HepG2 (cell line): Measurements from ENCODE around the gene CCDC73. TPM values are rescaled to one million over a fixed set of nuclear protein-coding genes. Genes with fewer than 3 reads are reported as not detected.
A peak's percentile ranks its signal among the peaks of the same experiment; 100 is the strongest.

Experiments
- ATF1 ChIP-seq: IDR thresholded peaks from 2 replicates; pipeline ENCODE4 v1.6.1; 2016; ENCODE audit warnings: mild to moderate bottlenecking, control low read depth
- FIP1L1 ChIP-seq: fragments of 200-400 bp; formaldehyde crosslinking; IDR thresholded peaks from 2 replicates; pipeline ENCODE4 v1.6.1; 2018; ENCODE audit warnings: low read depth, mild to moderate bottlenecking, low read length, moderate library complexity, borderline replicate concordance; ENCODE audit not compliant: insufficient read depth
- FOXO1 ChIP-seq: sonication (generic); formaldehyde crosslinking; IDR thresholded peaks from 2 replicates; pipeline ENCODE4 v1.4.0; 2020; ENCODE audit warnings: missing genetic modification reagents
- MIXL1 ChIP-seq: IDR thresholded peaks from 2 replicates; pipeline ENCODE4 v1.6.1; 2016
- MLLT10 ChIP-seq: sonication (generic); formaldehyde crosslinking; IDR thresholded peaks from 2 replicates; pipeline ENCODE4 v1.4.0; 2020; ENCODE audit warnings: missing genetic modification reagents
- NAIF1 ChIP-seq: sonication (generic); formaldehyde crosslinking; IDR thresholded peaks from 2 replicates; pipeline ENCODE4 v1.5.0; 2020; ENCODE audit warnings: mild to moderate bottlenecking, missing genetic modification reagents, borderline replicate concordance
- RFX3 ChIP-seq: IDR thresholded peaks from 2 replicates; pipeline ENCODE4 v1.6.1; 2016; ENCODE audit warnings: missing biosample characterization, missing genetic modification reagents
- SNAPC2 ChIP-seq: sonication (generic); formaldehyde crosslinking; IDR thresholded peaks from 2 replicates; pipeline ENCODE4 v1.8.1; 2022; ENCODE audit warnings: mild to moderate bottlenecking, missing genetic modification reagents
- THAP11 ChIP-seq: IDR thresholded peaks from 2 replicates; pipeline ENCODE4 v1.6.1; 2016; ENCODE audit warnings: missing biosample characterization, missing genetic modification reagents
- ZNF556 ChIP-seq: sonication (generic); formaldehyde crosslinking; IDR thresholded peaks from 2 replicates; pipeline ENCODE4 v1.4.0; 2020; ENCODE audit warnings: mild to moderate bottlenecking, missing genetic modification reagents, borderline replicate concordance
- ZNF776 ChIP-seq: sonication (generic); formaldehyde crosslinking; IDR thresholded peaks from 2 replicates; pipeline ENCODE4 v1.4.0; 2020; ENCODE audit warnings: mild to moderate bottlenecking, missing genetic modification reagents
- ZNF878 ChIP-seq: sonication (generic); formaldehyde crosslinking; IDR thresholded peaks from 2 replicates; pipeline ENCODE4 v1.8.1; 2023; ENCODE audit warnings: mild to moderate bottlenecking, missing genetic modification reagents, moderate library complexity
- polyA plus RNA-seq, 8 experiments: library from polyadenylated mRNA; depleted of rRNA in 3 of 8; stranded (reverse) in 7 of 8; unstranded in 1 of 8; fragments of >200 nt; fragmentation: Illumina TruSeq in 4 of 8; extraction: Trizol in 4 of 8; gene quantifications; 2 replicates each; pipeline versions ENCODE4 v1.2.1 to v1.2.3, GENCODE V29; 2011 to 2016; ENCODE audit warnings: low read depth in 4 of 8, missing spikeins in 1 of 8, mixed read lengths in 1 of 8; ENCODE audit not compliant: insufficient read depth in 1 of 8
- total RNA-seq, 5 experiments: library from RNA; depleted of rRNA; stranded (reverse); fragments of >200 nt; fragmentation: Illumina TruSeq; extraction: Trizol; gene quantifications; 2 replicates each; pipeline ENCODE4 v1.2.3, GENCODE V29; 2016; ENCODE audit warnings: low read depth in 1 of 5
- TF ChIP-seq, protein P1 (sequence below): sonication (generic); formaldehyde crosslinking; IDR thresholded peaks from 2 replicates; pipeline ENCODE4 v1.5.0; 2020; ENCODE audit warnings: mild to moderate bottlenecking, missing genetic modification reagents
- TF ChIP-seq, protein P2 (sequence below), 2 experiments: sonication (generic) in 1 of 2; formaldehyde crosslinking in 1 of 2; IDR thresholded peaks; 2 replicates each; pipeline versions ENCODE4 v1.4.0 to v1.6.1; 2016 to 2020; ENCODE audit warnings: borderline replicate concordance in 1 of 2, low read depth in 1 of 2, mild to moderate bottlenecking in 1 of 2, missing genetic modification reagents in 1 of 2
- TF ChIP-seq, protein P3 (sequence below): sonication (generic); formaldehyde crosslinking; IDR thresholded peaks from 2 replicates; pipeline ENCODE4 v1.4.0; 2020; ENCODE audit warnings: missing genetic modification reagents
- TF ChIP-seq, protein P4 (sequence below): sonication (generic); formaldehyde crosslinking; IDR thresholded peaks from 2 replicates; pipeline ENCODE4 v1.8.0; 2022; ENCODE audit warnings: mild to moderate bottlenecking, missing genetic modification reagents, borderline replicate concordance

Gene CCDC73
- total and polyA plus RNA-seq, 2 of the 13 experiments (the other 11 are each of a cell fraction or from before 2014, with no cell fraction given): 0.01 to 0.11 TPM

DNA sequence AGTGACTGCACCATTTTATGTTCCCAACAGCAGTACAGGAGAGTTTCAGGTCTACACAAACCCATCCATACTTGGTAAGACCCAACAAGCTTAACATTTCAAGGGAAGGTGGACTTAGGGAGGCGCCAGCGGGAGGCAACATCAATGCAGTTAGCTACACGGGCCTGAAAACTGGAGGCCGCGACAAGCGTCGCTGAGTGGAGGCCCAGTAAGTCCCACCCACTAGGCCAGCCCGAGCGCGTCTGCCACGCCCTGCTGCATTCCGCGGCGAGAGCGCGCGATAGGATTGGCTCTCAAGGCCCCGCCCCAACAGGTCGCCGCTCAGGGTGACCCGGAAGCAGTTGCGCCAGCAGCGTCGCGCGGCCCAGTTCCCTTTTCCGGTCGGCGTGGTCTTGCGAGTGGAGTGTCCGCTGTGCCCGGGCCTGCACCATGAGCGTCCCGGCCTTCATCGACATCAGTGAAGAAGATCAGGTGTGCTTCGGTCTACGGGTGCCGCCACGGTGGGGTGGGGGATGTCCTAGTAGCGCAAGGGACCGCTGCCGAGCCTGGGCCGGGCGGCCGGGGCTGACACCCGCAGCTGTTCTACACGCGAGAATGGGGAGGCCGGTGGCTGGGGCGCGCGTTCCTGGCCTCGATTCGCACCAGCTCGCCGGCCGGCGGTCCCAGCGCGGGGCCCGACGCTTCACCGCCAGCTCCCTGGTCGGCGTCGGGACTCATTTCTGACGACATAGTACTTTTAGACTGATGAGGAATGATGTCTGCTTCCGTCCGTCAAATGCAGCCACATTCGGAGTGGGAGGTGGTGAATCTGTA, 210.8 kb downstream of the CCDC73 start, which contains the start of gene EIF3M (continued):
- TF ChIP-seq, protein P1, sequence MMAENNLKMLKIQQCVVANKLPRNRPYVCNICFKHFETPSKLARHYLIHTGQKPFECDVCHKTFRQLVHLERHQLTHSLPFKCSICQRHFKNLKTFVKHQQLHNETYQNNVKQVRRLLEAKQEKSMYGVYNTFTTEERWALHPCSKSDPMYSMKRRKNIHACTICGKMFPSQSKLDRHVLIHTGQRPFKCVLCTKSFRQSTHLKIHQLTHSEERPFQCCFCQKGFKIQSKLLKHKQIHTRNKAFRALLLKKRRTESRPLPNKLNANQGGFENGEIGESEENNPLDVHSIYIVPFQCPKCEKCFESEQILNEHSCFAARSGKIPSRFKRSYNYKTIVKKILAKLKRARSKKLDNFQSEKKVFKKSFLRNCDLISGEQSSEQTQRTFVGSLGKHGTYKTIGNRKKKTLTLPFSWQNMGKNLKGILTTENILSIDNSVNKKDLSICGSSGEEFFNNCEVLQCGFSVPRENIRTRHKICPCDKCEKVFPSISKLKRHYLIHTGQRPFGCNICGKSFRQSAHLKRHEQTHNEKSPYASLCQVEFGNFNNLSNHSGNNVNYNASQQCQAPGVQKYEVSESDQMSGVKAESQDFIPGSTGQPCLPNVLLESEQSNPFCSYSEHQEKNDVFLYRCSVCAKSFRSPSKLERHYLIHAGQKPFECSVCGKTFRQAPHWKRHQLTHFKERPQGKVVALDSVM (CRISPR knock-in tag): peak; percentile 100
- TF ChIP-seq, protein P2, sequence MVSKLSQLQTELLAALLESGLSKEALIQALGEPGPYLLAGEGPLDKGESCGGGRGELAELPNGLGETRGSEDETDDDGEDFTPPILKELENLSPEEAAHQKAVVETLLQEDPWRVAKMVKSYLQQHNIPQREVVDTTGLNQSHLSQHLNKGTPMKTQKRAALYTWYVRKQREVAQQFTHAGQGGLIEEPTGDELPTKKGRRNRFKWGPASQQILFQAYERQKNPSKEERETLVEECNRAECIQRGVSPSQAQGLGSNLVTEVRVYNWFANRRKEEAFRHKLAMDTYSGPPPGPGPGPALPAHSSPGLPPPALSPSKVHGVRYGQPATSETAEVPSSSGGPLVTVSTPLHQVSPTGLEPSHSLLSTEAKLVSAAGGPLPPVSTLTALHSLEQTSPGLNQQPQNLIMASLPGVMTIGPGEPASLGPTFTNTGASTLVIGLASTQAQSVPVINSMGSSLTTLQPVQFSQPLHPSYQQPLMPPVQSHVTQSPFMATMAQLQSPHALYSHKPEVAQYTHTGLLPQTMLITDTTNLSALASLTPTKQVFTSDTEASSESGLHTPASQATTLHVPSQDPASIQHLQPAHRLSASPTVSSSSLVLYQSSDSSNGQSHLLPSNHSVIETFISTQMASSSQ (IDR thresholded peaks at IDR 0.05; ENCODE audit: low read depth): no peak
- TF ChIP-seq, protein P2 (CRISPR knock-in tag; IDR thresholded peaks at IDR 0.05; ENCODE audit: borderline replicate concordance): peak; percentile 50; the same call in 1 of the 2 replicates
- TF ChIP-seq SNAPC2 (CRISPR knock-in tag): 0 out of 2 replicates have a peak, but pooled peaks have one; percentile 45
- no peak for TF ChIP-seq MLLT10 (CRISPR knock-in tag)
- TF ChIP-seq NAIF1 (CRISPR knock-in tag): peak; percentile 59; the same call in 1 of the 2 replicates
- TF ChIP-seq, protein P3, sequence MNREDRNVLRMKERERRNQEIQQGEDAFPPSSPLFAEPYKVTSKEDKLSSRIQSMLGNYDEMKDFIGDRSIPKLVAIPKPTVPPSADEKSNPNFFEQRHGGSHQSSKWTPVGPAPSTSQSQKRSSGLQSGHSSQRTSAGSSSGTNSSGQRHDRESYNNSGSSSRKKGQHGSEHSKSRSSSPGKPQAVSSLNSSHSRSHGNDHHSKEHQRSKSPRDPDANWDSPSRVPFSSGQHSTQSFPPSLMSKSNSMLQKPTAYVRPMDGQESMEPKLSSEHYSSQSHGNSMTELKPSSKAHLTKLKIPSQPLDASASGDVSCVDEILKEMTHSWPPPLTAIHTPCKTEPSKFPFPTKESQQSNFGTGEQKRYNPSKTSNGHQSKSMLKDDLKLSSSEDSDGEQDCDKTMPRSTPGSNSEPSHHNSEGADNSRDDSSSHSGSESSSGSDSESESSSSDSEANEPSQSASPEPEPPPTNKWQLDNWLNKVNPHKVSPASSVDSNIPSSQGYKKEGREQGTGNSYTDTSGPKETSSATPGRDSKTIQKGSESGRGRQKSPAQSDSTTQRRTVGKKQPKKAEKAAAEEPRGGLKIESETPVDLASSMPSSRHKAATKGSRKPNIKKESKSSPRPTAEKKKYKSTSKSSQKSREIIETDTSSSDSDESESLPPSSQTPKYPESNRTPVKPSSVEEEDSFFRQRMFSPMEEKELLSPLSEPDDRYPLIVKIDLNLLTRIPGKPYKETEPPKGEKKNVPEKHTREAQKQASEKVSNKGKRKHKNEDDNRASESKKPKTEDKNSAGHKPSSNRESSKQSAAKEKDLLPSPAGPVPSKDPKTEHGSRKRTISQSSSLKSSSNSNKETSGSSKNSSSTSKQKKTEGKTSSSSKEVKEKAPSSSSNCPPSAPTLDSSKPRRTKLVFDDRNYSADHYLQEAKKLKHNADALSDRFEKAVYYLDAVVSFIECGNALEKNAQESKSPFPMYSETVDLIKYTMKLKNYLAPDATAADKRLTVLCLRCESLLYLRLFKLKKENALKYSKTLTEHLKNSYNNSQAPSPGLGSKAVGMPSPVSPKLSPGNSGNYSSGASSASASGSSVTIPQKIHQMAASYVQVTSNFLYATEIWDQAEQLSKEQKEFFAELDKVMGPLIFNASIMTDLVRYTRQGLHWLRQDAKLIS: no peak
- TF ChIP-seq FIP1L1: no peak
- TF ChIP-seq ZNF878: no peak
- TF ChIP-seq RFX3 (CRISPR knock-in tag): no peak; the same call in 1 of the 2 replicates
- peak; percentile 94 for TF ChIP-seq THAP11 (CRISPR knock-in tag)
- TF ChIP-seq ZNF776 (CRISPR knock-in tag): no peak; the same call in none of the 2 replicates
- TF ChIP-seq, protein P4, sequence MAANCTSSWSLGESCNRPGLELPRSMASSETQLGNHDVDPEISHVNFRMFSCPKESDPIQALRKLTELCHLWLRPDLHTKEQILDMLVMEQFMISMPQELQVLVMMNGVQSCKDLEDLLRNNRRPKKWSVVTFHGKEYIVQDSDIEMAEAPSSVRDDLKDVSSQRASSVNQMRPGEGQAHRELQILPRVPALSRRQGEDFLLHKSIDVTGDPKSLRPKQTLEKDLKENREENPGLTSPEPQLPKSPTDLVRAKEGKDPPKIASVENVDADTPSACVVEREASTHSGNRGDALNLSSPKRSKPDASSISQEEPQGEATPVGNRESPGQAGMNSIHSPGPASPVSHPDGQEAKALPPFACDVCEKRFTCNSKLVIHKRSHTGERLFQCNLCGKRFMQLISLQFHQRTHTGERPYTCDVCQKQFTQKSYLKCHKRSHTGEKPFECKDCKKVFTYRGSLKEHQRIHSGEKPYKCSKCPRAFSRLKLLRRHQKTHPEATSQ (CRISPR knock-in tag): 0 out of 2 replicates have a peak, but pooled peaks have one; percentile 28
- TF ChIP-seq ZNF556 (CRISPR knock-in tag): no peak
- no peak for TF ChIP-seq MIXL1 (CRISPR knock-in tag)
- TF ChIP-seq ATF1 (CRISPR knock-in tag): 0 out of 2 replicates have a peak, but pooled peaks have one; percentile 58
- TF ChIP-seq FOXO1 (CRISPR knock-in tag): 0 out of 2 replicates have a peak, but pooled peaks have one; percentile 16
